ENCODE measurements around the gene TMA7.
"Not testable (repeated sequence)": the region's sequence is repeated elsewhere in the genome, so short reads cannot be mapped to it uniquely, and the experiment has no call there.

Gene TMA7

GRCh38 chr3:48439820-48440589 is at the start of gene TMA7, which contains the start of gene CCDC51:
Gene TMA7 (plus strand): TSS chr3:48440257. CDS start chr3:48440297, 40 bp downstream.
Gene CCDC51 (minus strand): TSS chr3:48440119. CDS start chr3:48435128, 4,991 bp downstream.
- DNase-seq (ENCODE audit: low read depth), result peak; percentile 97

- no peak for DNase-seq (ENCODE audit: low read depth)
These were observed 45.7 kb upstream of the TMA7 start for GRCh38 chr3:48394391-48394790.

- DNase-seq (ENCODE audit: low read depth), result no peak
These were observed 44.3 kb upstream of the TMA7 start for GRCh38 chr3:48395714-48396113.

GRCh38 chr3:48397767-48398681 is 42.0 kb upstream of the TMA7 start:
- DNase-seq (ENCODE audit: low read depth), result no peak

GRCh38 chr3:48398701-48399386 is 41.2 kb upstream of the TMA7 start:
- no peak for DNase-seq (ENCODE audit: low read depth)

GRCh38 chr3:48399387-48400172 is 40.5 kb upstream of the TMA7 start:
- no peak for DNase-seq (ENCODE audit: low read depth)

GRCh38 chr3:48400824-48401433 is 39.1 kb upstream of the TMA7 start:
- DNase-seq (ENCODE audit: low read depth), result peak; percentile 25

GRCh38 chr3:48401434-48401901 is 38.6 kb upstream of the TMA7 start:
- not testable (repeated sequence) for DNase-seq (ENCODE audit: low read depth)

GRCh38 chr3:48402281-48402732 is 37.8 kb upstream of the TMA7 start:
- DNase-seq (ENCODE audit: low read depth), result no peak

GRCh38 chr3:48402907-48403306 is 37.1 kb upstream of the TMA7 start:
- no peak for DNase-seq (ENCODE audit: low read depth)

- DNase-seq (ENCODE audit: low read depth), result no peak
These were observed 36.3 kb upstream of the TMA7 start for GRCh38 chr3:48403533-48404439.

- no peak for DNase-seq (ENCODE audit: low read depth)
These were observed 35.4 kb upstream of the TMA7 start for GRCh38 chr3:48404440-48405342.

GRCh38 chr3:48405343-48405881 is 34.6 kb upstream of the TMA7 start:
- no peak for DNase-seq (ENCODE audit: low read depth)

GRCh38 chr3:48405971-48406370 is 34.1 kb upstream of the TMA7 start:
- DNase-seq (ENCODE audit: low read depth), result no peak

- DNase-seq (ENCODE audit: low read depth), result no peak
These were observed 33.3 kb upstream of the TMA7 start for GRCh38 chr3:48406443-48407431.

- no peak for DNase-seq (ENCODE audit: low read depth)
These were observed 32.4 kb upstream of the TMA7 start for GRCh38 chr3:48407542-48408099.

- no peak for DNase-seq (ENCODE audit: low read depth)
These were observed 31.2 kb upstream of the TMA7 start for GRCh38 chr3:48408823-48409281.
